CD4-positive, alpha-beta T cell treated with Interleukin-15 for 4 hours (primary cell): ENCODE data around the gene MARS1.

Experiments used
- DNase-seq: peaks from one replicate; pipeline ENCODE4 v3.0.0-alpha.2; 2020; ENCODE audit warnings: low spot score

Gene MARS1

DNA sequence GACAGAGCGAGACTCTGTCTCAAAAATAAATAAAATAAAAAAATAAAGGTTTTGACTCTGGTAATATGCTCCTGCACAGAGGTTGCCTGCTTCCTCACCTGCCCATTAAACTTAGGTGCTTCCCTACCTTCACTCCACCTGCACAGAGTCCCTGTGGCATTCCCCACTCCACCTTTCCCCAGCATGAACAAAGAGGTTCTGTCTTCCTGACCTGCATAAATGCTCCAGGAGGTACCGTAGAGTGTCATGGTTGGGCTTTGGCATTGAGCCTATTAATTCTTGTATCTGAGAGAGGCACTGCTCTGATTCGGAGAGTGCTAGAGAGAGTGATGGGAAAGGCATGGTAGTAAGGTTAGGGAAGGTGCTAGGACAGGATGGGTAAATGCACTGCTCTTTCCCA lies 14.5 kb upstream of the MARS1 start:
- no peak for DNase-seq

DNA sequence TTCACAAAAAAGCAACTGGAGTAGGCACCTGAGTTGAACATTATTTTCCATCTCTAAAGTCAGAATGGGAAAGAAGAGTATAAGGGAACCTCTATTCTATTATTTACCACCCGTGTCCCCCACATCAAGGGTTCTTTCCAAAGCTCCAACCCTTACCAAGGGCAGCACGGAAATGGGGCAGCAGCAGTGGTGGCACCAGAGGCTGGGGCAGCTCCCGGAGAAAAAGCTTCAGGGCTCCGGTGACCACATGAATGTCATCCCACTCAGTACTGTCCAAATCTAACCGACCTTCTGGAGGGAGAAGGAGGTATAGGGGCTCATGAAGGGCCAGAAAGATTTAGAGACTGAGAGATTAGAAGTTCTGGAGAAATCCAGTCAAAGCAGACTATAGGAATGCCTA lies 14.0 kb upstream of the MARS1 start:
- no peak for DNase-seq

DNA sequence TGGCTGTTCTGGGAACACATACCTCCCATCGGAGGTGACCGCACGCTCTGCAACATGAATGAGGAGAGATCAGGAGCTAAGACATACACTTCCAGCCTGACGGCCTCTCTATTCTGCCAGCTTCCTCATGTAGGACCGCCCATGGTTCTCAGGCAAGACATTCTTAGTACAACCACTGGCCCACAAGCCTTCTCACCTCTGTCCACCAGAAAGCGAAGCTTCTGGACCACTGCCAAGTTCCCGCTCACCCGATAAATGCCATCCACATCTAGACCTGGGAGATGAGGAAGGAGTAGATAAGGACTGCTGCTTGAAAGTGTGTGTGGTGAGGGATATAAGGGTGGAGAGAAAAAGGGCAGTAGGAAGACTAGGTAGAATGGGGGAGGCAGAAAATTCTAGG lies 13.4 kb upstream of the MARS1 start:
- DNase-seq = no peak

DNA sequence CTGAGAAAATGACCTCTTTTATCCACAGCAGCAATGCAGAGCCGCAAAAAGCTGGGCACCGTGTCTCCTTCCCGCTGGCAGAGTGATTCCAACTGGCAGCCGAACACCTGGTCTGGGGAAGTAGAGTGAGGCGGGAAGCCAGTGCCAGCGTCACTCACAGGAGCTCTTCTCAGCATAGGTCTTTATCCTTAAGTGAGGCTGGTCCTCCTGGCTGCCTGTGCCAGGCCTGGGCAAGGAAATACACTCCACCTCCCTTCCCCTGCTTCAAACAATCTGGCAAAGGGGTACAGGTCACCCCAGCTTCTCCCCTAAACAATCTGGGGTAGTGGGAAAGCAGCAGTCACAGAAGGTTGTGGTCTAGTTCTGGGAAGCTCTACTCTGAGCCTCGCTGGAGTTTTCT lies 13.0 kb upstream of the MARS1 start:
- DNase-seq = no peak

DNA sequence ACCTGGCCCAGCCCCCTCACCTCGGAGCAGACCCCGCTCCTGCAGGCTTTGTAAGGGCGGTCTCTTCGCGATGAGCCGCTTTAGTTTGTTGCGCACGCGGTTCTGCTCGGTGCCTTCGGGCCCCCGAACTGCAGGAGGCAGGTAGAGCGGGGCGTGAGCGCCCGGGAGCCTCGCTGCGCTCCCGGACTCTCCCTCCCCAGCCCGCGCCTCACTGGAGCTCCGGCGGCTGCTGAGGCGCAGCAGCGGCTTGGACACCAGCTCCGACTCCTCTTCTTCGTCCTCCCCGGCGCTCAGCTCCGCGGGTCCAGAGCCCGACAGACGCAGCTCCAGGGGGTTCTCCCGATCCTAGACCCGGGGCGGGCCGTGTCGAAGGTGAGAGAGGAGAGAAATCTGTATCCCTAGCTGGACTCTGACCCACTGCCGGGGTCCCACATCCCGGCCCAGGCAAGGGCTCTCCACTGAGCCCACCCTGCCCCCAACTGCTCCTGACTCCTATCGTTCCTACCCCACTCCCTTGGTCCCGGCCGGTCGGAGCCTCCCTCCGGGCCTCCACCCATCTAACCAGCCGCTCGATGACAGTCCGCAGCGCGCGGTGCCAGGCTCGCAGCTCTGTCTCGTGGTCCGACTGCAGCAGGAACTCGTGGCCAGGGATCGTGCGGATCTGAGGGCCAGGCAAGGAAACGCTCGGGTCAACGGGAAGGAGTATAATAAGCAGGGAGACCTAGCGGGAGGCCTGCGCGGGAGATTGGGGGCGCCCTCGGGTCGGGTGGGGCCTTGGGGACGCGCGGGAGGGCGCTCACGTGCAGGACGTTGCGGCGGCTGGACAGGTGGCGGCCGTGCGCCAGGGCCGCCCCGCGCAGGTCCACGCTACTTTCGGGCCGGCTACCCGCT lies 12.4 kb upstream of the MARS1 start:
- DNase-seq = no peak

DNA sequence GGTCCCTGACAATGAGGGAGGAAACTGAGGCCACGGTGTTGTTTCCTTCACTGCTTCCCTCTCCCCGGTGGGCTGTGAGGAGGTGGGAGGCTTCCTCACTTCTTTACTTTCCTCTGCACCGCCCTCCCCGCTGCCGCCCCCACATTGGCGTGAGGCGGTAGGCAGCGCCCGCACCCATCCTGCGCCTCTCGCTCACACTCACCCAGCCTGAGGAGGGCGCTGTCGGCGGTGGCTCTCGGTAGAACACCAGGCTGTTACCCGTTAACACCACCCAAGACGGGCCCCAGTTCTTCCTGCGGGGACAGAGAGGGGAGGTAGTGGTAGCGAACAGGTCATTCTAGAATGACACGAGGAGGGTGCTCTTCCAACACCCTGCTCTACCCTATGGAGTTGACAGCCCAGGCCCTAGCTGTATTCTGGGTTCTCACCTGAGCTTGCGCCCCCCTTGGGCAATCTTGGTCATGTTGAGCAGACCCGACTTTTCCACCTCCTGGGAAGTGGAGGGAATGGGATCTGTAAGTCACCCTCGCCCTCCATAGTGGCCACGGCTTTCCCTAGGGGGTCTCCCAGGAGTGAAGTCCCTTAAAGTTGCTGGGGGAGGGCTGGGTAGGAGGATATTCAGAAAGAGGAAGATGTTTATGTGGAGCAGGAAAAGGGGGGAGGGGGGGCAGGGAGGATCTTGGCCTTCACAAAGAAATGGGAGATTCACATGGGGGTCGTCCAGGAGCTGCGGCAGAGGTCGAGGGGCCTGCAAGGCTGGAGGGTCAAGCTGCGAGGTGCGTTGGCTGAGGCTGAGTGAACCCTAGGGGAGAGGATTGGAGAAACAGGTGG lies 11.5 kb upstream of the MARS1 start:
- peak; percentile 74 for DNase-seq

DNA sequence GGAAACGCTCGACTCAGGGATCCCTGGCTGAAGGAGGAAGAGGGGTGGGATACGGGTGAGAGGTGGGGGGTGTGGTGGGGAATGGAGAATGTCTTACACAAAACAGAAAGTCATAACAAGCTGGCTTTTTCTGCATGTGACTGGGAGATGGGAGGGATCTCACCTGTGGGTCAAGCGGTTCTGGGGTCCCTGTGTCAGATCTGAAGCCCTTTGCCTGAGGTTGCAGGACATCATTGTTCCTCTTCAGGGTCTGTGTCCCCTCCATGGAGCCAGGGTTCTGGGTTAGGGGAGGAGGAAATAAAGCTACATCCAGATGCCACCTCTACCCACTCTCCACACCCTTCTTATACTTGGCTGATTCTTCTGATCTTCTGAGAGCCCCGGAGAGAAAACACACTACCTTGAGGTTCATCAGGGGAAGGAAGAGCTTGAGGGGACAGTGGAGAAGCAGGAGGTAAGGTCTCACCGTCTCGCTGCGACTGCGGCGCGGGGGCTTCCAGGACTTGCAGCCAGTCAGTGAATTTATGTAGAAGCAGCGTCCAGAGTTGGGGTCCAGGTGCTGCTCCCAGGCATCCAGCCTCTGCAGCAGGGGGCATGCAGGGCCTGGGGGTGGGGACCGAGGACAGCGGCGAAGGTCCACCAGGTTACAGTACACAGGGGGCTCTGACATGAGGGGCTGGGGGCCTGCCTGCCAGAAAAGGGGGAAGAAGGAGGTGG lies 10.7 kb upstream of the MARS1 start:
- DNase-seq = no peak

DNA sequence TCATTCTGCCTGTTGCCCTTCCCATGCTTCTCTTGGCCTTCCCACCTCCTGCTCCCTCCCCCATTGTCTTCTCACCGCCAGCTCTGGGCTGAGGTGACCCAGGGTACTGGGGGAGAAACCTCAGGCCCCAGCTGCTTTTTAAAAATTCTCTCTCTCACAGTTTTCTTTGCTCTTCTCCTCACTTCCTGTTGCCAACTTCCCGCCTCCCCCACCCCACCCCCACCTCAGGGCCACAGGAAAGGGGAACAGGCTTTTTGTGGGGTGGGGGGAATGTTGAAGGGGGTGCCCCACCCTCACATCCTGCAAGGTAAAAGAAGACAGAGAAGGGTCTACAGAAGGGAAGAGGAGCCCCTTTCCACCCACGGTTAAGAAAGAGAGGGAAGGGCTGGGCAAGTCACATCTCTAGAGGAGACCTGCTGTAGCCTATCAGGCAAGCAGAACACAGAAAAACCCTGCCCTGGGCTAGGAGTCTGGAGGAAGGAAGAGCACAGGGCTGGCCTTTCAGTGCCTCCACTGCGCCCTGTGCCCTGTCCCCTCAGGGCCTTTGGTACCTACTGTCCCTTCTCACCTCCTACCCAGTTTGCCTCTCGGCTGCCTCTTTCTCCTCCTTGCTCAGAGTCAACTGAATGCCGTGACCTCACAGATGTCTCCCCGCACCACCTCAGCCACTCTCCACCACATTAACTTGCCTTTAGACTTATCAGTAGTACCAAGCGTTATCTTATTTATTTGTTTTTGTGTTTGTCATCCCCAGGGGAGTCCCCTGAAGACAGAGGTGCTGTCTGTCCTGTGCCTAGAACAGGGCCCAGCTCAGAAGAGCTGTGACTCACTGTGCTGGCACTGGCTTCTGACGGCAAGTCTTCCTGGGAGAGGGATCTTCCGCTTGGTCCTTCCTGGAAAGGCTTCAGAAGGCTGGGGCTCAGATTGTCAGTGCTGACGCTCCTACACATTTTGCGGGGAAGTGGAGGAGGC lies 9.9 kb upstream of the MARS1 start:
- peak; percentile 82 for DNase-seq

DNA sequence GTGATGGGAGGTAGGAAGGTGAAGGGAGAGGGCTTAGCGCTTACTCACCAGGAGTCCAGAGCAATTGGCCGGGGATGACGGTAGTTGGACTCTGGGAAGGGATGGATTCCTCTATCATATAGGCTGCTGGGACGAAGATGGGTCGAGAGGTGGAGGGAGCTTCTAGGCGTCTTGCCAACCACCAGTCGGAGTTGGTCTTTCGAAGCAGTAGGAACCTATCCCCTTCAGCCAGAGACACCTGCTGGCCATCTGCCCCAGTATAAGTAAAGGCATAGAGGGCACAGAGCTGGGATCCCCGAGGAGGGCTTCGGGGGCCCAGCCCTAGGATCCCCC lies 8.9 kb upstream of the MARS1 start:
- DNase-seq = no peak

DNA sequence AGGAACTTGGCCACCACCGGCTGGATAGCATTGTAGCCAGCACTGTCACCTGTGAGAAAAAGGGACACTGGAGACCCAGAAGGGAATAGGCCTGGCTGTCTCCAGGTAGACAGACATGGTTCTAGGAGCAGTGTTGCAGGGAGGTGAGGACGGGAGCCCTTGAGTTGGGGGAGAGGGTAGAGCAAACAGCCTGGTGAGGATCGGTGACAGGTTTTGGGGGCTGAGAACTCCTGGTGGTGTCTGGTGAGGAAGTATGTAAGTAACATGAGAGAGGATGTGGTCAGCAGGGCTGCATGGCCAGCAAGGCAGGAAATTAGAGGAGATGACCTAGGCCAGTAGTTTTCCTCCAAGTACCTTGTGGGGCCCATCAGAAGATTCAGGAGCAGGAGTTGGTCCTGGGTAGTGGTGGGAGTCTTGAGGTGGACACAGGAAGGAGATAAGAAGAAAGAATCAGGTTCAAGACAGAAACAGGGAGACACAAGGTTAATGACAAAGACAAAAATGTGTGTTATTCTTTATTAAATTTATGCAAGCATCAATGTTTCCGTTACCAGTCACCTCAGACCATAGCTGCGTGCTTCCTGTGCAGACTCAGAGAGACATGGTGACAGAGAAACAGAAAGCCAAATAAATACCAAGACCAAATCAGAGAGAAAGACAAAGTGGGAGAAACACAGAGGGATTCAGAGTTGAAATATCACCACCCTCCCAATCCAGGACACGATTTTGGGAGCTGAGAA lies 8.3 kb upstream of the MARS1 start, which contains the start of gene ARHGAP9:
Gene ARHGAP9, minus strand, starts transcription at position 491 of the 740 bp plus-strand sequence. Its CDS starts 460 bp downstream, at position 31.
- DNase-seq = peak; percentile 78

DNA sequence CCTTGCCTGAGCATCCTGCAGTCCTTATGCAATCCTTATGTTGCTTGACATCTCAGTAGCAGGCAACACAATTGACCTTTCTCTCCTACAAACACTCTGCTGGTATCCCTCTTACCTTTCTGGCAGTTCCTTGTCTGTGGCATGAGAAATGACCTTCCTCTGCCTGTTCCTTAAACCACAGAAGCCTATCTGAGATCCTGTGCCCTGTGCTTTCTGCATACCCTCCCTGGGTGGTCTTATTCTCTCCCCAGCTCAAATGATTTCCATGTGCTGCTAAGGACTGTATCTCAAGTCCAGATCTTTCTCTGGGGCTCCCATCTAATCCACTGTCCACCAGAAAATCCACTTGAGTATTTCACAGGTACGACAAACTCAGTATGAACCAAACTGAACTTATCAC lies 6.2 kb upstream of the MARS1 start:
- no peak for DNase-seq

DNA sequence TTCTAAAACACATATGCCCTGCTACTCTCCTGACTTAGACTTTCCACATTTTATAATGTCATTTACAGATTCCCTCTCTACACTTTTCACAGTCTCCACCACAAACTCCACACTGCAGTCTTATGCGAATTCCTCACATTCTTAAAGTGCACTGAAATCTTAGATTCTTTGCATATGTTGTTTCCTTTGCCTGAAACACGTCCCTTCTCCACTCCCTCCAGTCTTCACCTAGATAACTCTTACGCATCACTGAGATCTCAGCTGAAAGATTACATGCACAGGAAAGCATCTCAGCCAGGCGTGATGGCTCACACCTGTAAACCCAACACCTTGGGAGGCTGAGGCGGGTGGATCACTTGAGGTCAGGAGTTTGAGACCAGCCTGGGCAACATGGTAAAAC lies 4.4 kb upstream of the MARS1 start:
- DNase-seq = no peak

DNA sequence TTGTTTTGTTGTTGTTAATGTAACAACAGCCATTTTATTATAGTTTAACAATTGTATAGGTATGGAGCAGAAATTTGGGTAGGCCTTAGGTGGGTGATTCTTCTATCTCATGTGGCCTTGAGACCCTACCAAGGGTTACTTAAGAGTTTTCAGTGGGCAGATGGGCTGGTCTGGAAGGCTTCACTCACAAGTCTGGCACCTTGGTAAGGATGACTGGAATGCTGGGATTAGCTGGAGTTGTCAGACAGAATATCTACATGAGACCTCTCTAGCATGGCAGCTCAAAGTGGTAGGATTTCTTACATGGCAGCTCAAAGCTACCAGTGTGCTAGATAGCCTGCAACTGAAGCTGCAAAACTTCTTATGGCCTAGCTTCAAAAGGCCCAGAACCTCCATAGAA lies 2.2 kb upstream of the MARS1 start:
- no peak for DNase-seq

DNA sequence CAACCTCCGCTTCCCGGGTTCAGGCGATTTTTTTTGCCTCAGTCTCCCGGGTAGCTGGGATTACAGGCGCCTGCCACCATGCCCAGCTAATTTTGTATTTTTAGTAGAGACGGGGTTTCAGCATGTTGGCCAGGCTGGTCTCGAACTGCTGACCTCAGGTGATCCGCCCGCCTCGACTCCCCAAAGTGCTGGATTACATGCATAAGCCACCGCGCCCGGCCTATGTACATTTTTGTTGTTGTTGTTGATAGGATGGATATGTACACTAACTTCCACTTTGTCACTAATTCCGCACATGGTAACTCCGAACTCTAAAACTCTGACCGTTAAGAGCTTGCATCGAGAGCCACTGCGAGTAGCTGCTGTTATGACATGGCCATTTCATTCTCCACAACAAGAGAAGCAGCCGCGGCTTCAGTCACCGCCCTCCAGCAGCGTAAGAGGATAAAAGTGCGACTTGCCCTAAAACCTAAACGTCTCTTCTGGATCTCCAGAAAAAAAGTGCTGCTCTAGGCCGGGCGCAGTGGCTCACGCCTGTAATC lies 742 bp upstream of the MARS1 start:
- no peak for DNase-seq

DNA sequence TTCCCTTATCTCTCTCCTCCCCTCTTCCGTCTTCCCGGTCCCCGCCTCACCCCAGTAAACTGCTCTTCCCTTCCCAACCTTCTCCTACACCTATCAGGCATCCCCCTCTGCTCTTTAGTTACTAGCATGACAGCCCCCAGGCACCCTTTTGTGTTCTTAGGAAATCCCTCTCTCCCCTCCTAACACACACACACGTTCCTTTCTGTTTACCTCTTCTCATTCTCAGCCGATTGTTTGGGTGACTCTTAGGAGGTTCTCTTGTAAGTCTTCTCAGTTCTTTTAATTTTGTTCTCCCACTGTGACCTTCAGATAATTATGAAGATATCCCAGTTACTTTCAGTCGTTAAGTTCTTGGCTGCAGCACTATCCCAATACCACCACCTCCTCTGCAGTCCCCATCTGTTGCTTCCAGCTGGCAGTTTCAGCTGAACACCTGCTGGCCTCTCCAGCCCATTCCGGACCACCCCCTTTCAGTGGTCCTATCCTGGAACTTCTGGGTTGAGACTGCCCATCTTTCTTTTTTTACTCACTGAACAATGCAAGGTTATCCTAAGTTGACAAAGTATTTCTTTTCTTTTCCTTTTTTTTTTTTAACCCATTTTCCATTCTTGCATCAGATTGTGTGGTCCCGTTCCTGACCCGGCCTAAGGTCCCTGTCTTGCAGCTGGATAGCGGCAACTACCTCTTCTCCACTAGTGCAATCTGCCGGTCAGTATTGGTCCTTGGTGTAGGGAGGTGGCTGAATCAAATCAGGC lies 711 bp downstream of the MARS1 start:
- no peak for DNase-seq

DNA sequence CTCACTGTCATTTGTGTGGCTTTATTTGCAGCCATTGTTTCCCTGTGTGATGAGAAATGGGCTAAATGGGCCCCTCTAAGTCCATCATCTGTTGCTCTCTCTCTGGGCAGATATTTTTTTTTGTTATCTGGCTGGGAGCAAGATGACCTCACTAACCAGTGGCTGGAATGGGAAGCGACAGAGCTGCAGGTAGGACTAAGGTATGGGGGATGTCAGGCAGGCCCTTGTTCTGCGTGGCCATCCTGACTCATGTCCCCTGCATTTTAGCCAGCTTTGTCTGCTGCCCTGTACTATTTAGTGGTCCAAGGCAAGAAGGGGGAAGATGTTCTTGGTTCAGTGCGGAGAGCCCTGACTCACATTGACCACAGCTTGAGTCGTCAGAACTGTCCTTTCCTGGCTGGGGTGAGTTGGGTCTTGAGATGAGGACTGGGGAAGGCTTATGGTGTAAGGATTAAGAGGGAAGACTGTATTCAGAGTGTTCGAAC lies 1.3 kb downstream of the MARS1 start:
- no peak for DNase-seq

DNA sequence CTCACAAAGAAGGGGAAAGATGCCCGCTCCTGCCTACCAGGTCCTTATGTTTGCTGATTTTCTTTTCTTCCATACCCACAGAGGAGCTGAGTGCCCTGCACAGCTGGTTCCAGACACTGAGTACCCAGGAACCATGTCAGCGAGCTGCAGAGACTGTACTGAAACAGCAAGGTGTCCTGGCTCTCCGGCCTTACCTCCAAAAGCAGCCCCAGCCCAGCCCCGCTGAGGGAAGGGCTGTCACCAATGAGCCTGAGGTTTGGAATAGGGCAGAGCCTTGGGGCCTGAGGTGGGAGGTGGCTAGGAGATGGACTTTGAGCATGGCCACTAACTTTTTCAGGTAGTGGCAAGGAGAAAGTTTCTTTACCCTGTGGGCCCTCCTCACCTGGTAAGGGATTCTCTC lies 2.3 kb downstream of the MARS1 start:
- no peak for DNase-seq

DNA sequence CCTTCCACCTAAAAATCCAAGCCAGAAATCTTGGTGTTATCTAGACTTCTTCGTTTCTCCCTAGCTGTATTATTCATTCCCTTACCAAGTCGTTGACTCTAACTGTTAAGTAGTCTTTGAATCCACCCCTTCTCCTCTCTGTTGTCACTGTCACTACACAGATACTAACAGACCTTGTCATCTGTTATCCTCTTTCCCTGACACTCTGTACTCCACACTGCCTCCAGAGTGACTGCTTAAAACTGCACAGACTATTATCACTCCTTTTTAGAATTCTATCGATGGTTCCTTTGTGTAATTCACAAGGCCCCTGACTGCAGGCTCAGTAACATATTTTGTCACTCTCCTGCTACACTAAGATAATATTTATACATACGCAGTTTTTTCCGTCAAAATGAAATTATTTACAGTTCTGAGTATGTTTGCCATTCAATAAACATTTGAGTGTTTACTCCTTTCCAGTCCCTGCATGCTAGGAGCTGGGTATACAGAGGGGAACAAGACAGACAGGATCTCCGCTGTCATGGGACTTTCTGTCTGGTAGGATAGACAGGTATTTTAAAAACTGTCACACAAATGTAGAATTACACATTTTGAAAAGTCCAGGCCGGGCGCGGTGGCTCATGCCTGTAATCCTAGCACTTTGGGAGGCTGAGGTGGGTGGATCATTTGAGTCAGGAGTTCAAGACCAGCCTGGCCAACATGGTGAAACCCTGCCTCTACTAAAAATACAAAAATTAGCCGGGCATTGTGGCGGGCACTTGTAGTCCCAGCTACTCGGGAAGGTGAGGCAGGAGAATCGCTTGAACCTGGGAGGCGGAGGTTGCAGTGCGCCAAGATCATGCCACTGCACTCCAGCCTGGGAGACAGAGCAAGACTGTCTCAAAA lies 3.8 kb downstream of the MARS1 start:
- DNase-seq = no peak
